ENCODE results near the gene STAB1. TPM values are rescaled to one million over a fixed set of nuclear protein-coding genes. Genes with fewer than 3 reads are reported as not detected.

Gene STAB1
- total RNA-seq, 1 donor from 2014 or later, result 0.16 TPM

DNA sequence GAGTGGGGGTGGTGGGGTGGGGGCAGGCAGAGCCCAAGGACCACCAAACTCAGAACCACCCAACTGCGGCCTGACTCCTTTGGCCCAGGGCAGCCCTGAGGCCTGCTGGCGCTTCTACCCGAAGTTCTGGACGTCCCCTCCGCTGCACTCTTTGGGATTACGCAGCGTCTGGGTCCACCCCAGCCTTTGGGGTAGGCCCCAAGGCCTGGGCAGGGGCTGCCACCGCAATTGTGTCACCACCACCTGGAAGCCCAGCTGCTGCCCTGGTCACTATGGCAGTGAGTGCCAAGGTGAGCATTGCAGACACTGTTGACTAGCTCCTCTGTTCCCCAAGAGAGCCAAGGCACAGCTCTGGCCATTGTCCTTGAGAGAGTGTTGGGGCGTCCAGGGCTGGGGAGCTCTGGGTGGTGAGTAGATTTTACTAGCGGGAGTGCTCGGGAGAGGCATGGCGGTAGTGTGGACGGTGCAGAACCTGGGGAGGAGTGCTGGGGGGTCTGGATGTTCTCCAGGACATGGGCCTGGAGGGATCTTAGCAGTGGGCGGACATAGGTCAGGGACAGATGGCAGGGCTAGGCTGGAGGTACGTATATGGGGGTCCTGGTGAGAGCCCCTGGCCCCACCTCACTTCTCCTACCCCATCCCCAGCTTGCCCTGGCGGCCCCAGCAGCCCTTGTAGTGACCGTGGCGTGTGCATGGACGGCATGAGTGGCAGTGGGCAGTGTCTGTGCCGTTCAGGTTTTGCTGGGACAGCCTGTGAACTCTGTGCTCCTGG is 25.8 kb downstream of the STAB1 start:
- Mint-ChIP-seq H3K4me3 (peak overlapping the region; percentile 68), H3K9me3 (no peaks in the 10 kb centered on the region), H3K4me1 (no peaks in the 10 kb centered on the region), H3K27ac (ENCODE audit: unreplicated experiment) (no peak overlapping the region), H3K27me3 (ENCODE audit: low read depth) (no peaks in the 10 kb centered on the region), H3K36me3 (ENCODE audit: low read depth) (peaks cover 6% of the 10 kb centered on the region)
- DNase-seq (ENCODE audit: low read depth, low spot score), result no peak
- TF ChIP-seq, protein P1, sequence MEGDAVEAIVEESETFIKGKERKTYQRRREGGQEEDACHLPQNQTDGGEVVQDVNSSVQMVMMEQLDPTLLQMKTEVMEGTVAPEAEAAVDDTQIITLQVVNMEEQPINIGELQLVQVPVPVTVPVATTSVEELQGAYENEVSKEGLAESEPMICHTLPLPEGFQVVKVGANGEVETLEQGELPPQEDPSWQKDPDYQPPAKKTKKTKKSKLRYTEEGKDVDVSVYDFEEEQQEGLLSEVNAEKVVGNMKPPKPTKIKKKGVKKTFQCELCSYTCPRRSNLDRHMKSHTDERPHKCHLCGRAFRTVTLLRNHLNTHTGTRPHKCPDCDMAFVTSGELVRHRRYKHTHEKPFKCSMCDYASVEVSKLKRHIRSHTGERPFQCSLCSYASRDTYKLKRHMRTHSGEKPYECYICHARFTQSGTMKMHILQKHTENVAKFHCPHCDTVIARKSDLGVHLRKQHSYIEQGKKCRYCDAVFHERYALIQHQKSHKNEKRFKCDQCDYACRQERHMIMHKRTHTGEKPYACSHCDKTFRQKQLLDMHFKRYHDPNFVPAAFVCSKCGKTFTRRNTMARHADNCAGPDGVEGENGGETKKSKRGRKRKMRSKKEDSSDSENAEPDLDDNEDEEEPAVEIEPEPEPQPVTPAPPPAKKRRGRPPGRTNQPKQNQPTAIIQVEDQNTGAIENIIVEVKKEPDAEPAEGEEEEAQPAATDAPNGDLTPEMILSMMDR (conservative IDR thresholded peaks at IDR 0.05), result no peak

DNA sequence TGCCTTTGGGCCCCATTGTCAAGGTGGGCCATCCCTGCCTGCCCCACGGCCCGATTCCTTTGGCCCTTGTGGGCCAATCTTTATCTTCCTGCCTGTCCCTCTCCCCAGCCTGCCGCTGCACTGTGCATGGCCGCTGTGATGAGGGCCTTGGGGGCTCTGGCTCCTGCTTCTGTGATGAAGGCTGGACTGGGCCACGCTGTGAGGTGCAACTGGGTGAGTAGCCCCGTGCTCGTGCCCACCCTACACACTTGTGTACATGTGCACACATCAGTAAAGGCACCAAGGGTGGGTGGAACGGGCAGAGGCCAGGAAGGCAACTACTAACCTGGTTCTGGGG is 26.3 kb downstream of the STAB1 start:
- Mint-ChIP-seq H3K27me3 (ENCODE audit: low read depth) (no peaks in the 10 kb centered on the region), H3K9me3 (no peaks in the 10 kb centered on the region), H3K4me1 (peaks cover 2% of the 10 kb centered on the region), H3K27ac (ENCODE audit: unreplicated experiment) (no peak overlapping the region), H3K36me3 (ENCODE audit: low read depth) (peaks cover 8% of the 10 kb centered on the region), H3K4me3 (no peak overlapping the region)
- no peak for DNase-seq (ENCODE audit: low read depth, low spot score)
- TF ChIP-seq, protein P1 (conservative IDR thresholded peaks at IDR 0.05), result no peak

DNA sequence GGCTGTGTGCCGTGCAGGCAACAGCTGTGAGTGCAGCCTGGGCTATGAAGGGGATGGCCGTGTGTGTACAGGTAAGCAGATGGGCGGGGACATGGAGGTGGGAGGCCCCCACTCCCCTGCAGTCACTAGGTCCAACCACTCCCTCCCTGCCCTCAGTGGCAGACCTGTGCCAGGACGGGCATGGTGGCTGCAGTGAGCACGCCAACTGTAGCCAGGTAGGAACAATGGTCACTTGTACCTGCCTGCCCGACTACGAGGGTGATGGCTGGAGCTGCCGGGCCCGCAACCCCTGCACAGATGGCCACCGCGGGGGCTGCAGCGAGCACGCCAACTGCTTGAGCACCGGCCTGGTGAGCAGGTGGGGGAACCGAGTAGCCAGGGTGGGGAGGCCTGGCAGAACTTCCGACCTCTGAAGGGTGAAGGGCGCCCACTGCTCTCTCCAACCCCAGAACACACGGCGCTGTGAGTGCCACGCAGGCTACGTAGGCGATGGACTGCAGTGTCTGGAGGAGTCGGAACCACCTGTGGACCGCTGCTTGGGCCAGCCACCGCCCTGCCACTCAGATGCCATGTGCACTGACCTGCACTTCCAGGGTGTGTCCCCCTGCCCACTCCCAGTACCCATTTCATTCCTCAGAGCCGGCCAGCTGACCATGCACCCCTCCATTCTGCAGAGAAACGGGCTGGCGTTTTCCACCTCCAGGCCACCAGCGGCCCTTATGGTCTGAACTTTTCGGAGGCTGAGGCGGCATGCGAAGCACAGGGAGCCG is 26.9 kb downstream of the STAB1 start:
- H3K36me3 Mint-ChIP-seq (ENCODE audit: low read depth), result peaks cover 10% of the 10 kb centered on the region
- H3K4me1 Mint-ChIP-seq, result peaks cover 7% of the 10 kb centered on the region
- H3K9me3 Mint-ChIP-seq, result no peaks in the 10 kb centered on the region
- DNase-seq (ENCODE audit: low read depth, low spot score), result no peak
- H3K27ac Mint-ChIP-seq (ENCODE audit: unreplicated experiment), result no peak overlapping the region
- no peak overlapping the region for H3K4me3 Mint-ChIP-seq
- no peaks in the 10 kb centered on the region for H3K27me3 Mint-ChIP-seq (ENCODE audit: low read depth)
- TF ChIP-seq, protein P1 (conservative IDR thresholded peaks at IDR 0.05), result no peak

DNA sequence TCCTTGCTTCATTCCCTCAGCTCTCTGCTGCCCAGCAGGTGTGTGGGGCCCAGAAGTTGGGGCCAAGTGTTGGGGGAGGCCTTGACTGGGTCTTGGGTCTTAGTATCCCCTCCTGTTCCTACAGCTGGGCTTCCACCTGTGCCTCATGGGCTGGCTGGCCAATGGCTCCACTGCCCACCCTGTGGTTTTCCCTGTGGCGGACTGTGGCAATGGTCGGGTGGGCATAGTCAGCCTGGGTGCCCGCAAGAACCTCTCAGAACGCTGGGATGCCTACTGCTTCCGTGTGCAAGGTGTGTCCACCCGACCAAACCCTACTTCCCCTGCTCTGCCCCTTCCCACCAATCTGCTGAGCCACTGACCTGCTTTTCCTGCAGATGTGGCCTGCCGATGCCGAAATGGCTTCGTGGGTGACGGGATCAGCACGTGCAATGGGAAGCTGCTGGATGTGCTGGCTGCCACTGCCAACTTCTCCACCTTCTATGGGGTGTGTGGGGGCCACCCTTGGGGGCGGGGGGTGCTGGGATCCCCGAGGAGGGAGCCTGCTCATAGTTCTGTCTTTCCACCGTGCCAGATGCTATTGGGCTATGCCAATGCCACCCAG is 27.6 kb downstream of the STAB1 start:
- DNase-seq (ENCODE audit: low read depth, low spot score), result no peak
- Mint-ChIP-seq H3K27ac (ENCODE audit: unreplicated experiment) (no peak overlapping the region), H3K27me3 (ENCODE audit: low read depth) (no peaks in the 10 kb centered on the region), H3K9me3 (no peaks in the 10 kb centered on the region), H3K4me3 (no peak overlapping the region), H3K4me1 (peaks cover 13% of the 10 kb centered on the region), H3K36me3 (ENCODE audit: low read depth) (peaks cover 10% of the 10 kb centered on the region)
- TF ChIP-seq, protein P1 (conservative IDR thresholded peaks at IDR 0.05), result no peak

DNA sequence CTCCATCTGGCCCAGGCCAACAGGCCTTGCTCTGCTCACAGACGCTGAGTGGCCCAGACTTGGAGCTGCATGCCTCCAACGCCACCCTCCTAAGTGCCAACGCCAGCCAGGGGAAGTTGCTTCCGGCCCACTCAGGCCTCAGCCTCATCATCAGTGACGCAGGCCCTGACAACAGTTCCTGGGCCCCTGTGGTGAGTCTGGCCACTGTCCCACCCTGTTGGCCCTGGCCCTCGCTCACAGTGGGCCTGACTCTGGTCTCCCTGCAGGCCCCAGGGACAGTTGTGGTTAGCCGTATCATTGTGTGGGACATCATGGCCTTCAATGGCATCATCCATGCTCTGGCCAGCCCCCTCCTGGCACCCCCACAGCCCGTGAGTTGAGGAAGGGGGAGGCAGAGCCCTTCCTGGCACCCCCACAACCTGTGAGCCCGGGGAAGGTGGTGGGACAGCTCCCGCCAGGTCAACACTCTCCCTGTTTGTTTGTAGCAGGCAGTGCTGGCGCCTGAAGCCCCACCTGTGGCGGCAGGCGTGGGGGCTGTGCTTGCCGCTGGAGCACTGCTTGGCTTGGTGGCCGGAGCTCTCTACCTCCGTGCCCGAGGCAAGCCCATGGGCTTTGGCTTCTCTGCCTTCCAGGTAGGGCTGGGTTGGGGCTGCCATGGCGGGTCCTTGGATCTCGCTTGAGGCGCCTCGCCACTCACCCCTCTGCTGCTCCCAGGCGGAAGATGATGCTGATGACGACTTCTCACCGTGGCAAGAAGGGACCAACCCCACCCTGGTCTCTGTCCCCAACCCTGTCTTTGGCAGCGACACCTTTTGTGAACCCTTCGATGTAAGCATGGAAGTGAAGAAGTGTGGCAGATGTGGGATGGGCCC is 28.5 kb downstream of the STAB1 start:
- Mint-ChIP-seq H3K27me3 (ENCODE audit: low read depth) (no peaks in the 10 kb centered on the region), H3K4me1 (peaks cover 13% of the 10 kb centered on the region), H3K36me3 (ENCODE audit: low read depth) (peaks cover 10% of the 10 kb centered on the region), H3K9me3 (no peaks in the 10 kb centered on the region), H3K27ac (ENCODE audit: unreplicated experiment) (no peak overlapping the region), H3K4me3 (no peak overlapping the region)
- TF ChIP-seq, protein P1 (conservative IDR thresholded peaks at IDR 0.05), result no peak
- no peak for DNase-seq (ENCODE audit: low read depth, low spot score)

Data from neural crest cell (in vitro differentiated cells).